Mucosa of gallbladder (tissue), 1 donor: ENCODE data around the gene HMGN2. TPM values are rescaled to one million over a fixed set of nuclear protein-coding genes. Genes with fewer than 3 reads are reported as not detected.
A peak's percentile ranks its signal among the peaks of the same experiment; 100 is the strongest.

Experiments used
- DNase-seq: peaks from one replicate; pipeline ENCODE4 v3.0.0-alpha.2; 2020; ENCODE audit warnings: low spot score
- total RNA-seq: library from RNA; stranded (reverse); gene quantifications from one replicate; pipeline ENCODE4 v1.2.1, GENCODE V29; 2021
- donor health status: DM: no; HTN: no; CAD: no.

HMGN2 gene
- total RNA-seq = 236 TPM

DNA sequence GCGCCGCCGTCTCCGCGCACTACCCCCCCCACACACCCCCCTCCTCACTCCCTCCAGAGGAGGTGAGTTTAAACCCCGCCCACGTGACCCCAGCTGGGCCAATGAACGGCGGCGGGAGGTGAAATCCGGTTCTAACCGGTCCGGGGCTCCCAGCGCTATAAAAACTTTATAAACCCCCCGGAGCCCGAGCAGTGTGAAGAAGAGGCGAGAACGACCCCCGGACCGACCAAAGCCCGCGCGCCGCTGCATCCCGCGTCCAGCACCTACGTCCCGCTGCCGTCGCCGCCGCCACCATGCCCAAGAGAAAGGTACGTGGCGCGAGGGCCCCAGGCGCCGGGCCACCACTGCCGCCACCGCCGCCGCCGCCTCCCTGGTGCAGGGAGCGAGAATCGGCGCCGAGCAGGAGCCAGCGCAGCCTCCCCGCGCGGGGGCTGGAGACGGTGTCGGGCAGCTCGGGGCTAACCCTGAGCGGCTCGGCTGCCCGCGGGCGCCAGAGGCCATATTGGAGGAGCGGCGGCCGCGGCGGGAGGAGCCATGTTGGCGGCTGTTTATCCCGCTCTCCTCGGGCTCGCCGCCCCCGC, at the start of gene HMGN2:
Gene HMGN2, plus strand, starts transcription at position 121 of the 581 bp plus-strand sequence. Its CDS starts 173 bp downstream, at position 294.
- peak; percentile 93 for DNase-seq

GRCh38 chr1:26429721-26430120, 42.5 kb upstream of the HMGN2 start:
- DNase-seq = no peak

DNA sequence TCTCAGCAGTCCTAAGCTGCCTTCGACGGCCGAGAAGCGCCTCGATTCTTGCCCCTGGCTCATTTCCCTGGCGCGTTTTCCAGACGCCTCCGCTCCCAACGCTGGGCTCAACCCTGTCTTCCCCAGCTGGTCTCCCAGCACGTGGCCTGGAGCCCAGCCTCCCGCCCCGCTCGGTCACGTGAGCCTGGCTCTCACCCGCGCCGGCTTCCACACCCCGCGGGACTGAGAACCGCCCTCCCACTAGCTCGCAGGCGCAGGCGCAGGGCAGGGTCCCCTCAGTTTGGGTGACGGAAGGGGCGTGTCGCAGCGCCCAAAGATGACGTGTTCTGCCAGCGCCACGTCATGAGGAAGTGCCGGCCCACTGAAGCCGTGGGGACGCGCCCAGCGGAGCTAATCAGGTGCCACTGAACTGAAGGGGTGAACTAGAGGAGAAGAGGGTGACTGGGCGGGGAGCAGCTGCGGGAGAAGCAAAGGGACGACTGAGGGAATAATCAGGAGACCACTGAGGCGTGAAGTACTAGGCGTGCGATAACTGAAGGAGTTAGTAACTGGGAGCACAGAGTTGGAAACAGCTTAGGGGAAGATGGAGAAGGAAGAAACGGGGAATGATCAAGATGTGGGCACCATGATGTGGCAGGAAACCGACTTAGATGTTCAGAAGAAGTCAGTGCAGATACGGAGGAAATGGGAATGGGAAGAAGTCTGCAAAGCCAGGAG, 40.1 kb upstream of the HMGN2 start, which contains the start of gene DHDDS:
Gene DHDDS, plus strand, starts transcription at position 343 of the 717 bp plus-strand sequence. CDS start 625 bp downstream, outside the sequence.
- DNase-seq = peak; percentile 98

- no peak for DNase-seq
Observed at GRCh38 chr1:26432793-26433192, 39.4 kb upstream of the HMGN2 start.

- no peak for DNase-seq
Observed at GRCh38 chr1:26434161-26434752, 38.0 kb upstream of the HMGN2 start.

- no peak for DNase-seq
Observed at GRCh38 chr1:26438041-26438440, 34.2 kb upstream of the HMGN2 start.

GRCh38 chr1:26440259-26440658, 32.0 kb upstream of the HMGN2 start:
- no peak for DNase-seq

GRCh38 chr1:26449868-26450267, 22.4 kb upstream of the HMGN2 start:
- DNase-seq = no peak

DNA sequence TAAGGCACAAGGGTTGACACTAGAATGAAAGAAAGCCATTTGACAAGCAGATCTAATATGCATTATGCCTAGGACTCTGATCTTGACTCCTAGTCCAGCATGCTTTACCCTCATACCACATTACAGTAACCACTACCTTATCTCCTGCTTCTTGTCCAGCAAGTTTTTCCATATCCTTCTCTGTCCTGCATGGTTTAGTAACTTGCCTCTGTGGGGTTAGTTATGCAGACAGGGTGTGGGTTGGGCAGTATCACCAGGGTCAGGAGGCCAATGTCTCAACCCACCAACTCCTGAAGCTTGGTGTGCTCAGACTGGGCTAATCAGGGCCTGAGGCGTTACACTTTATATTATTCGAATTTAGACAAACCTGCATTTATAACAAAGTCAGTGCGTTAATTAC, 21.3 kb upstream of the HMGN2 start:
- DNase-seq = no peak

GRCh38 chr1:26452459-26453183, 19.6 kb upstream of the HMGN2 start:
- DNase-seq = no peak

DNA sequence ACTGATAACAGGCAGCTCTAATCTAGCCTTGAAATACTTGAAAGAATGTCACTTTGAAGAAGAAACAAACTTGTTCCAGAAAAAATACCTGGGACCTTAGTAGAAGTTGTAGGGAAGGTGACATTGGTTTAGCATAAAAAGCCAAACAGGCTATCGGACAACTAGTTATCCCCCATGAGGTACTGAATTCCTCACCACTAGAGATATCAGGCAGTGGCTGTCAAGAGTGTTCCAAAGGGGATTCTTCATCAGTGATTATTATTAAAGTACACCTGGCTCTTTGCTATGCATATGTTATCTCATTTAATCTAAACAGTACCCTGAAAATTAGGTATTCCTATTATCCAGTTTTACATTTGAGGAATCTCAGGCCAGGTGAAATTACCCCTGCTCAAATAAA, 13.1 kb upstream of the HMGN2 start:
- DNase-seq = no peak

- no peak for DNase-seq
Observed at GRCh38 chr1:26459573-26460031, 12.6 kb upstream of the HMGN2 start.

- DNase-seq = no peak
Observed at GRCh38 chr1:26468911-26469310, 3.3 kb upstream of the HMGN2 start.

GRCh38 chr1:26469558-26469957, 2.7 kb upstream of the HMGN2 start:
- DNase-seq = no peak

DNA sequence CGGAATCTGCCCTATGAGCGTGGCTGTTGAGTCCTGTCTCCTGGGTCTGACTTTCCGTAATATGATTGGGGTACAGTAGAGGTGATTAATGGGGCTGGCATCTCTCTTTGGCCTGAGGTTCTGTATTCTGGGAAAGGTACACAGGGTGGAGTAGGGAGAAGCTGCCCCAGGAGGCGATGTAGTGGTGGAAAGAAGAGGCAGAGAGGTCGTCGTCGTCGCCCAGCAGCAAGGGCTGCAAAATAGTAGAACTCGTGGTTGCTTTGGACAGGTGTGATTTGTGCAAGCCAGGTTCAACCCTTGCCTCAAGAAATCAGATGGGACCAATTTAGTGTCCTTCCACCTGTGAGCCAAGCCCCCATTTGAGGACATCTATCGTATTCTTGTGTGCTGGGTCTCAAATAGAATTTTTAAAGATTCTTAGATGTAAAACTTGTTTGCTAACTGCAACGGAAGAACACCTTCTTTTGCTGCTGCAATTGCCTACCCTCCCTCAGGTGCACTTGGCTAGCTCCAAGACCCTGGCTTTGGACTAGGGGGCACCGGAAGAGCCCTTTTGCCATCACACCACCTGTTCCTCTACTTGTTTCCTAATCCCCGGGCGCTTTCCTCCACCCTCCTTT, 1.3 kb upstream of the HMGN2 start:
- DNase-seq = no peak

DNA sequence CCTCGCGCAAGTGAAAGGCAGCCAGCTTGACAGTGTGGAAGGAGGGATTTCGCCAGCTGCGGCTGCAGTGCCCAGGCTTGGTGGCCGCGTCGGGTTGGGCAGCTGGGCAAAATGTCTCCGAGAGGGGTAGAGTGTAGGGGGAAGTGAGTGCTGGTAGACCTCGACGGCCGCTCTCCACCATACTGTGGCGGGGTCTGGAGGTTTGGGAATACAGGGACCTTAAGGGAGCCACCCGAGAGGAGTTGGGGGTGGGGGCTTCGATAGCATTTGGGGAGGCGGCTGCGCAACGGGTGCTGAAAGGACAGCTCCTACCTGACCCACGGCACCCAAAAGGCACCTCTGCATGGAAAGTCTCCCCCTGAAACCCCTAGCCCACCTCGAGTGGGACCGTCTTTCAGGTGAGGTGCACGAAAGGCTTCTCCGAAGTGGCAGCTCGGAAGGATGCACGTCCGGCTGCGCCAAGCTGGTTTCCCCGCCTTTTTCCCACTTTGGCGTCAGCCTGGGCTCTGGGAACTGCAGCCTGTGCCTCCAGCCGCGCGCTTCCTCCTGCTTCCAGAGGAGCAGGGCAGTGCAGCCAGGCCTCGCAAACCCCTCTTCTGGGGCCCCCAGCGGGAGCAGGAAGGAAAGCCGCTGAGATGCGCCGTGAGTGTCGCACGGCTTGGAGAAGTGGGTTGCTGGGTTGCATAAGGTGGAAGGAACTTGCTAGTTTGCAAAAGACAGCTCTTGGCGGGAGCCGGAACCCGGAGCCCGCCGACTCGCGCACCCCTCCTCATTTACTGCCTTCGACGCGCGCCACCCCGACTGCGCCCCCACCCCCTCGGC, 531 bp upstream of the HMGN2 start:
- DNase-seq = peak; percentile 54

- peak; percentile 96 for DNase-seq
Observed at GRCh38 chr1:26472901-26473845, 933 bp downstream of the HMGN2 start.

- no peak for DNase-seq
Observed at GRCh38 chr1:26474818-26475217, 2.6 kb downstream of the HMGN2 start.

- DNase-seq = no peak
Observed at GRCh38 chr1:26475989-26476388, 3.7 kb downstream of the HMGN2 start.

DNA sequence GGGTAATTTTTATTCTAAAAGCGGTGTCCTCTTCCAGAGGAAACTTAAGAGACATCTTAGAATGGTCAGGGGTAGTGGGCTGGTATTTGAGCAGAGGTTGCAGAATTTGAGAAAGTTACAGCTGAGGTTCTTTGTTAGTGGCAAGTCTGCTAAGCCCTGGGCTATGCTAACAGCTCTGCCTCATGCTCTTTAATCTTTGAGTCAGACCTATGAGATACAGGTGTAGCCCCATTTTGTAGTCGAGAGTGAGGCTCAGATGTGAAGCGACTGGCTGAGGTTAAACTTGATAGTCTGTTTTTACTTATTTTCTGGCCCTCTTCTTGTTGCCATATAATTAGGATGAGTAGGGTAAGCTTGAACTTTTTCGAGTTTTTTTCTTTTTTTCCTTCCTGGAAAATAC, 4.7 kb downstream of the HMGN2 start:
- no peak for DNase-seq
